Measurements from ENCODE around the gene SLC22A23.
"Not testable (repeated sequence)": the region's sequence is repeated elsewhere in the genome, so short reads cannot be mapped to it uniquely, and the experiment has no call there.

Gene SLC22A23

DNA sequence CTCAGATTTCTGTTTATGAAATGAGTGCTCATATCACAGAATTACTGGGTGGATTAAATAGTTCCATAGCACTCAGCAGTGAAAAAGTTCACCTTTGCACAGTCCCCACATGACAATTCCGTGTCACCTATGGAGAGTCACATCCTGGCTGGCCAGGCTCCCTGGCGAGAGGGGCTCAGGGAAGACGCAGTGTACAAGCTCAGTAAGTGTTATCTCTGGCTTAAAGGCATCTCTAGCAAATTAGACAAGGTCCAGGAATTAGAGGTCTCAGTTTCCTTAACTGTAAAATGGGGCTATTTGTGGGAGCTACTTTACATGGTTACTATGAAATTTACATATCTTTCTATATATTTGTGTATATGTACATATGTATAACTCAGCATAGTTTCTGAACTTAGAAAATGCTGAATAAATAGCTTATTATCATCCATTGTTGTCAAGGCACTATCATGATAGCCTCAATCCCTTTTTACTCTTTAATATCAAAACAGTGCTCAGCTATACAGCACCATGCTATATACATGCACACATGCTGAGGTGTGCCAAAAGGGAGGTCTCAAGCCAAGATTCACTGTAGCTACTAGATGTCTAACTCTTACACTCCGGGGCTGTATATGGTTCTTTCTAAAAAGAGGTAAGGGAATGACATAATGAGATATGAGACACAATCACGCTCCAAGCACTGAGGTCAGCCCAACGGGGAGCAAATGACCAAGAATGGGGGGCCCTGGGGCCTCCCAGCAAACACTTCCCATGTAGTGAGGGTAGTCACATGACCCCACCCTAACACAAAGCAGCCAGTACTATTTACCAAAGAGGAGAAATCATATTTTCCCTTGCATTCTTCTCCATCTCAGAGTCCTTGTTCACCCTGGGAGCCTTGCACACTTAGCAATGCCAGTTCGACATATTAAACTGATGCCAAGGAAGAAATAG, 59.4 kb downstream of the SLC22A23 start:
- H3K4me1 ChIP-seq (ENCODE audit: insufficient read depth, low read length) = peaks cover 22% of the 10 kb centered on the region
- no peaks in the 10 kb centered on the region for H3K9me3 ChIP-seq (ENCODE audit: low read length)
- no peak overlapping the region for H3K4me3 ChIP-seq (ENCODE audit: low read length)

DNA sequence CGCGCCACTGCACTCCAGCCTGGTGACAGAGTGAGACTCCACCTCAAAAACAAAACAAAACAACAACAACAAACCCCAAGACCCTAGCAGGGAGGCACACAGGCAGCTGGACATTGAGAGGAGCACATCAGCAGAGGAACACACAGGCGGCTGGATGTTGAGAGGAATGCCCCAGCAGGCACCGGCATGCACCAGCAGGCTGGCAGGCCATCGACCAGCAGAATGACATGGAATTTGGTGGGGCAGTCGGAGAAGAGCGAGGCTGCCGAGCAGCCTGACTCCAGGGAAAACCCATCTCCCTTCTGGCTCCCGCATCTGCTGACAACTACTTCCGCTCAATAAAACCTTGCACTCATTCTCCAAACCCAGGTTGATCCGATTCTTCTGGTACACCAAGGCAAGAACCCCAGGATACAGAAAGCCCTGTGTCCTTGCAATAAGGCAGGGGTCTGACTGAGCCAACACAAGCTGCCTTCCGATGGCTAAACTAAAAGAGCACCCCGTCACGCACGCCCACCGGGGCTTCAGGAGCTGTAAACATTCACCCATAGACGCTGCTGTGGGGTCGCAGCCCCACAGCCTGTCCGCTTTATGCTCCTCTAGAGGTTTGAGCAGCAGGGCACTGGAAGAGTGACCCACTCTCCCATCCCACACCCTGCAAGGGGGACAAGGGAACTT, 60.2 kb downstream of the SLC22A23 start:
- Histone ChIP-seq H3K9me3 (ENCODE audit: low read length) (peaks cover 4% of the 10 kb centered on the region), H3K4me1 (ENCODE audit: insufficient read depth, low read length) (peaks cover 22% of the 10 kb centered on the region), H3K27me3 (ENCODE audit: insufficient read depth, low read length) (no peaks in the 10 kb centered on the region), H3K4me3 (ENCODE audit: low read length) (no peak overlapping the region), H2AFZ (ENCODE audit: low read depth, low read length) (no peak overlapping the region), H3K36me3 (ENCODE audit: insufficient read depth, low read length) (no peaks in the 10 kb centered on the region)

More for the DNA sequence above, 59.4 kb downstream of the SLC22A23 start:
- no peaks in the 10 kb centered on the region for H3K36me3 ChIP-seq (ENCODE audit: insufficient read depth, low read length)
- H3K27me3 ChIP-seq (ENCODE audit: insufficient read depth, low read length) = no peaks in the 10 kb centered on the region
- no peak overlapping the region for H2AFZ ChIP-seq (ENCODE audit: low read depth, low read length)

DNA sequence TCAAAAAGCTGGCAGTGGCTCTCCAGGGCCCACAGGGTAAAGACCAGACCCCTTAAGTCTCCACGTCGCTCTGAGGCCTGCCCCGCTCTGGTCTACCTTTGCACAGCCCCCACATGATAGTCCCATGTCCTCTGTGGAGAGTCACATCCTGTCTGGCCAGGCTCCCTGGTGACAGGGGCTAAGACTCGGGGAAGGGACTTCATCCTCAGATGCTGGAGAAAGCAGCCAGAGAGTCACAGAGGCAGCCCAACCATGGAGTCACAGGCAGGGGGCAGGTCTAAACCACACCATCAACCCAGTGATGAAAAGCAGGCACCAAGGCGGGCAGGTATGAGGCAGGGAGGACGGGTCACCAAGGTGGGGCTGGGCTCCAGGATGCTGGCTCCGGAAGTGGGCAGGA, 62.2 kb downstream of the SLC22A23 start:
- Histone ChIP-seq H3K9me3 (ENCODE audit: low read length) (peaks cover 4% of the 10 kb centered on the region), H3K4me1 (ENCODE audit: insufficient read depth, low read length) (peaks cover 22% of the 10 kb centered on the region), H3K27me3 (ENCODE audit: insufficient read depth, low read length) (no peaks in the 10 kb centered on the region), H2AFZ (ENCODE audit: low read depth, low read length) (no peak overlapping the region), H3K36me3 (ENCODE audit: insufficient read depth, low read length) (peaks cover 4% of the 10 kb centered on the region), H3K4me3 (ENCODE audit: low read length) (no peak overlapping the region)

GRCh38 chr6:3393836-3394202, 63.0 kb downstream of the SLC22A23 start:
- Histone ChIP-seq H3K27me3 (ENCODE audit: insufficient read depth, low read length) (no peaks in the 10 kb centered on the region), H3K4me3 (ENCODE audit: low read length) (no peak overlapping the region), H2AFZ (ENCODE audit: low read depth, low read length) (no peak overlapping the region), H3K9me3 (ENCODE audit: low read length) (peaks cover 4% of the 10 kb centered on the region), H3K36me3 (ENCODE audit: insufficient read depth, low read length) (peaks cover 7% of the 10 kb centered on the region), H3K4me1 (ENCODE audit: insufficient read depth, low read length) (peaks cover 20% of the 10 kb centered on the region)

DNA sequence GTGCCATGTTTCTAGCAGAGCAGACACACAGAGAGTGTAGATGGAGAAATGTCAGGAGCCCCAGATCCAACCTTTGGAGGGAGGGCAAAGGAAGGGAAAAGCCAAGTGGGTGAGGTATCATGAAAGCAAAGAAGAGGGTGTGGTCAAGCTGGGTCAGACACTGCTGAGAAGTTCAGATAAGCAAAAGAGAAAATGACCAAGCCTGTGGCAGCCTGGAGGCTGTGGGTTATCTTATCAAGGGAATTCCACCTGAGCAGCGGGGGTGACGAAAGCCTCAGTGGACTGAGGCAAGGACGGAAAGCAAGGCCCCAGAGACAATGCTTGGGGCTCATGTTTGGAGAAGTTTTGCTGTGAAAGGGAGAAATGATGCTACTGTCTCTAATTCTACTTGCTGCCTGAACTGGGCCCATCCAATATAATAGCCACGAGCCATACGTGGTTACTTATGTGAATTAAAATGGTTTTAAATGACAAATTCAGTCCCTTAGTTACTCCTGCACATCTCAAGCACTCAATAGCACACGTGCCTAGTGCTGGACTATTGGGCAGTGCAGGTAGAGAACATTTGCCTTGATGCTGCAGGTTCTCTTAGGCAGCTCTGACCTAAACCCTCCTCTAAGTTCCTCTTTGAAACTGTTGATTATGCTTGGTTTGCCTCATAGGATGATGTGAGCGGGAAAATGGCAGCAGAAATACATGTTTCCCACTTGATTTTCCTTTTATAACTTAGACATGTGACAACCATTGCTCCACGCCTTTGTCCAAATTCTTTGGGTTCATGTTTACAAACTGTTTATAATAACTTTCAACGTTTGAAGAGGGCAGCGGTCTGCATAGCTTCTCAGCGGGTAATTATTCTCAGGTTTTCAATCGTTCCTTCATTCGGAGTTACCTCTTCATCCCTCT, 63.7 kb downstream of the SLC22A23 start:
- Histone ChIP-seq H3K4me1 (ENCODE audit: insufficient read depth, low read length) (peaks cover 14% of the 10 kb centered on the region), H3K9me3 (ENCODE audit: low read length) (peaks cover 4% of the 10 kb centered on the region), H3K36me3 (ENCODE audit: insufficient read depth, low read length) (peaks cover 7% of the 10 kb centered on the region), H3K27me3 (ENCODE audit: insufficient read depth, low read length) (no peaks in the 10 kb centered on the region), H2AFZ (ENCODE audit: low read depth, low read length) (no peak overlapping the region), H3K4me3 (ENCODE audit: low read length) (no peak overlapping the region)

GRCh38 chr6:3391902-3392458, 64.9 kb downstream of the SLC22A23 start:
- no peak overlapping the region for H2AFZ ChIP-seq (ENCODE audit: low read depth, low read length)
- no peaks in the 10 kb centered on the region for H3K27me3 ChIP-seq (ENCODE audit: insufficient read depth, low read length)
- H3K36me3 ChIP-seq (ENCODE audit: insufficient read depth, low read length) = peaks cover 7% of the 10 kb centered on the region

GRCh38 chr6:3390698-3391097, 66.2 kb downstream of the SLC22A23 start:
- Histone ChIP-seq H3K27me3 (ENCODE audit: insufficient read depth, low read length) (no peaks in the 10 kb centered on the region), H3K4me1 (ENCODE audit: insufficient read depth, low read length) (peaks cover 7% of the 10 kb centered on the region), H3K4me3 (ENCODE audit: low read length) (no peak overlapping the region), H3K36me3 (ENCODE audit: insufficient read depth, low read length) (peaks cover 7% of the 10 kb centered on the region), H2AFZ (ENCODE audit: low read depth, low read length) (no peak overlapping the region), H3K9me3 (ENCODE audit: low read length) (peaks cover 8% of the 10 kb centered on the region)

More at GRCh38 chr6:3391902-3392458, 64.9 kb downstream of the SLC22A23 start:
- Histone ChIP-seq H3K4me3 (ENCODE audit: low read length) (no peak overlapping the region), H3K9me3 (ENCODE audit: low read length) (peaks cover 7% of the 10 kb centered on the region), H3K4me1 (ENCODE audit: insufficient read depth, low read length) (peaks cover 6% of the 10 kb centered on the region)

- Histone ChIP-seq H3K27me3 (ENCODE audit: insufficient read depth, low read length) (no peaks in the 10 kb centered on the region), H3K36me3 (ENCODE audit: insufficient read depth, low read length) (peaks cover 7% of the 10 kb centered on the region), H3K9me3 (ENCODE audit: low read length) (peaks cover 8% of the 10 kb centered on the region)
These were observed 67.3 kb downstream of the SLC22A23 start for GRCh38 chr6:3389390-3390167.

DNA sequence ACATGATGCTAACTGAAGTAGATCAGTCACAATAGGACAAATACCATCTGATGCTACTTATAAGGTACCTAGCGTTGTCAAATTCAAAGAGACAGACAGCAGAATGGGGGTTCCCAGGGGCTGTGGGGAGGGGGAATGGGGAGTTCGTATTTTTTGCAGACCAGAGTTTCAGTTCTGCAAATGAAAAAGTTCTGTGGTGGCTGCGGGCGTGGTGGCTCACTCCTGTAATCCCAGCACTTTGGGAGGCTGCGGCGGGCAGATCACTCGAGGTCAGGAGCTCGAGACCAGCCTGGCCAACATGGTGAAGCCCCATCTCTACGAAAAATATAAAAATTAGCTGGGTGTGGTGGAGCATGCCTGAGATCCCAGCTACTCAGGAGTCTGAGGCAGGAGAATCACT, 68.1 kb downstream of the SLC22A23 start:
- no peaks in the 10 kb centered on the region for H3K27me3 ChIP-seq (ENCODE audit: insufficient read depth, low read length)
- H2AFZ ChIP-seq (ENCODE audit: low read depth, low read length) = no peak overlapping the region
- peaks cover 7% of the 10 kb centered on the region for H3K4me1 ChIP-seq (ENCODE audit: insufficient read depth, low read length)
- peaks cover 8% of the 10 kb centered on the region for H3K9me3 ChIP-seq (ENCODE audit: low read length)
- peaks cover 7% of the 10 kb centered on the region for H3K36me3 ChIP-seq (ENCODE audit: insufficient read depth, low read length)
- no peak overlapping the region for H3K4me3 ChIP-seq (ENCODE audit: low read length)

More at GRCh38 chr6:3389390-3390167, 67.3 kb downstream of the SLC22A23 start:
- Histone ChIP-seq H3K4me1 (ENCODE audit: insufficient read depth, low read length) (peaks cover 11% of the 10 kb centered on the region), H3K4me3 (ENCODE audit: low read length) (no peak overlapping the region), H2AFZ (ENCODE audit: low read depth, low read length) (no peak overlapping the region)

DNA sequence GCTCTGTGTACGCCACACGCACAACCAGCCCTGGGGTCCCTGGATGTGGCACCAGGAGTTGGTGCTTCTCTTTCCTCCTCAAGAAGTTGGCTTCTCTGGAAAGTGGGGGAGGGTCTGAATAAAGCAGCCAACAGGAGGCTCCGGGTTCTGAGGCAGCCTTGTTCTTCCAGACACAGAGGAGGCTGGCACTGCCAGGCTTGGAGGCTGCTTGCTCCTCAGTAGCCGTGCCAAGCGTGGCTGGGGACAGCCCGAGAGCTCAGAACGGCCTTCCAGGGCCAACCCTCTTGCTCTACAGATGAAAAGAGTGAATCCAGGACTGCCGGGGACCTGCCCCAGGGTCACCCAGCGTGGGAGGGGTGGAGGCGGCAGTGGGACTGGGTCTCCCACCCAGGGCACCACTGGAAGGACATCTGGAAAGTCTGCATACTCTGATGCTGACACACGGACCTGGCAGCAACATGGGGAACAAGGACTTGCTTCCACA, 70.4 kb downstream of the SLC22A23 start:
- Histone ChIP-seq H3K36me3 (ENCODE audit: insufficient read depth, low read length) (peaks cover 7% of the 10 kb centered on the region), H3K4me3 (ENCODE audit: low read length) (no peak overlapping the region), H3K27me3 (ENCODE audit: insufficient read depth, low read length) (no peaks in the 10 kb centered on the region), H3K4me1 (ENCODE audit: insufficient read depth, low read length) (peaks cover 11% of the 10 kb centered on the region), H2AFZ (ENCODE audit: low read depth, low read length) (no peak overlapping the region), H3K9me3 (ENCODE audit: low read length) (peaks cover 5% of the 10 kb centered on the region)

DNA sequence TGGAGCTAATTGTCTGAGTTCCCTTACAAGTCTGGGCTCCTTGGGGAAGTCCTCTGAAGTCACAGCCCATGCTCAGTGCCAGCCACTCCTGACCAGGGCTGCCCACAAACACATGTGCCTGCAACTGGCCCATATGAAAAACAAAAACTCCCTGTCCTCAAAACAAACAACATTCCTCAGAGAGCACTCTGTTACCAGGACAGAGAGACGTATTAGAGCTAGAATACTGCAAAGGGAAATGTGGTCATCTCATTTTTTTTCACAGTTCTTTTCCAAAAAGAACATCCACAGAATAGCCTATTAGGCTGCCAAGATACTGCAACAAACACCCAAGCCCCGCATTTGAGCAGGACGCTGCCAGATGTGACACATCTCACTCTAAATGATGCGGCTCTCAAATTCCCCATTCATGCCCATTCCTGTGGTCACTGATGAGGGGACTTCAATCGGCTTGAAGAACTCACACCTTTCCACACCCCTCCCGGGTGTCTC, 71.1 kb downstream of the SLC22A23 start:
- peaks cover 5% of the 10 kb centered on the region for H3K9me3 ChIP-seq (ENCODE audit: low read length)
- H3K36me3 ChIP-seq (ENCODE audit: insufficient read depth, low read length) = peaks cover 7% of the 10 kb centered on the region
- no peak overlapping the region for H2AFZ ChIP-seq (ENCODE audit: low read depth, low read length)
- H3K27me3 ChIP-seq (ENCODE audit: insufficient read depth, low read length) = no peaks in the 10 kb centered on the region
- H3K4me3 ChIP-seq (ENCODE audit: low read length) = no peak overlapping the region
- H3K4me1 ChIP-seq (ENCODE audit: insufficient read depth, low read length) = peaks cover 18% of the 10 kb centered on the region

DNA sequence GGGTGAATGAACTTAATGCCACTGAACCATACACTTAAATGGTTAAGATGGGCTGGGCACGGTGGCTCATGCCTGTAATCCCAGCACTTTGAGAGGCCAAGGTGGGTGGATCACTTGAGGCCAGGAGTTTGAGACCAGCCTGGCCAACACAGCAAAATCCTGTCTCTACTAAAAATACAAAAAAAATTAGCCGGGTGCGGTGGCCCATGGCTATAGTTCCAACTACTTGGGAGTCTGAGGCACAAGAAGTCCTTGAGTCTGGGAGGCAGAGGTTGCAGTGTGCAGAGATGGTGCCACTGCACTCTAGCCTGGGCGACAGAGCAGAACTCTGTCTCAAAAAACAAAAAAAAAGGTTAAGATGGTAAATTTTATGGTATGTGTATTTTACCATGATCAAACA, 71.7 kb downstream of the SLC22A23 start:
- H3K27me3 ChIP-seq (ENCODE audit: insufficient read depth, low read length); H3K36me3 ChIP-seq (ENCODE audit: insufficient read depth, low read length); H2AFZ ChIP-seq (ENCODE audit: low read depth, low read length); H3K4me3 ChIP-seq (ENCODE audit: low read length); H3K9me3 ChIP-seq (ENCODE audit: low read length): not testable (repeated sequence)
- peaks cover 22% of the 10 kb centered on the region for H3K4me1 ChIP-seq (ENCODE audit: insufficient read depth, low read length)
